ENCODE results near the gene TSACC. TPM values are rescaled to one million over a fixed set of nuclear protein-coding genes. Genes with fewer than 3 reads are reported as not detected.

Gene TSACC
- total RNA-seq, 1 donor from 2014 or later = not detected

- no peak for DNase-seq (ENCODE audit: low read depth)
Observed at GRCh38 chr1:156391701-156392100, 53.4 kb downstream of the TSACC start.

- DNase-seq (ENCODE audit: low read depth) = no peak
Observed at GRCh38 chr1:156392452-156392853, 54.1 kb downstream of the TSACC start.

GRCh38 chr1:156393095-156393494, 54.8 kb downstream of the TSACC start:
- no peak for DNase-seq (ENCODE audit: low read depth)

GRCh38 chr1:156394082-156394481, 55.8 kb downstream of the TSACC start:
- DNase-seq (ENCODE audit: low read depth) = no peak

GRCh38 chr1:156394835-156395461, 56.6 kb downstream of the TSACC start:
- DNase-seq (ENCODE audit: low read depth) = no peak

Other genes with a start within 250 kb of the TSACC start
- 1,328 and 1,573 TPM in 2 replicates for gene LMNA, start 223.8 kb upstream of the TSACC start, total RNA-seq
- 1.0 and 1.6 TPM in 2 replicates for gene SEMA4A, start 184.9 kb upstream of the TSACC start, total RNA-seq
- 12.5 and 15.9 TPM in 2 replicates for gene SLC25A44, start 144.4 kb upstream of the TSACC start, total RNA-seq
- gene PMF1, start 125.5 kb upstream of the TSACC start, total RNA-seq = 81.1 and 85.0 TPM in 2 replicates
- 152 and 378 TPM in 2 replicates for gene BGLAP, start 96.3 kb upstream of the TSACC start, total RNA-seq
- 1.1 and 4.1 TPM in 2 replicates for gene PAQR6, start 90.5 kb upstream of the TSACC start, total RNA-seq
- 104 TPM in 2 replicates for gene SMG5, start 55.7 kb upstream of the TSACC start, total RNA-seq
- 2.3 and 2.4 TPM in 2 replicates for gene TMEM79, start 54.2 kb upstream of the TSACC start, total RNA-seq
- gene GLMP, start 42.8 kb upstream of the TSACC start, total RNA-seq = 32.8 and 41.1 TPM in 2 replicates
- gene VHLL, start 39.2 kb upstream of the TSACC start, total RNA-seq = not detected in 2 replicates
- gene CCT3, start 234 bp upstream of the TSACC start, total RNA-seq = 271 and 331 TPM in 2 replicates
- gene RHBG, start 30.7 kb downstream of the TSACC start, total RNA-seq = not detected in 2 replicates
- gene MEF2D, start 162.2 kb downstream of the TSACC start, total RNA-seq = 59.2 and 62.2 TPM in 2 replicates
- gene IQGAP3, start 234.0 kb downstream of the TSACC start, total RNA-seq = 0.24 and 0.52 TPM in 2 replicates
- 0.19 TPM in 1 of 2 replicates, not detected in the other for gene TTC24, start 241.2 kb downstream of the TSACC start, total RNA-seq

Measured in myocyte (in vitro differentiated cells).